ENCODE data around the gene XKR7.

Gene XKR7

DNA sequence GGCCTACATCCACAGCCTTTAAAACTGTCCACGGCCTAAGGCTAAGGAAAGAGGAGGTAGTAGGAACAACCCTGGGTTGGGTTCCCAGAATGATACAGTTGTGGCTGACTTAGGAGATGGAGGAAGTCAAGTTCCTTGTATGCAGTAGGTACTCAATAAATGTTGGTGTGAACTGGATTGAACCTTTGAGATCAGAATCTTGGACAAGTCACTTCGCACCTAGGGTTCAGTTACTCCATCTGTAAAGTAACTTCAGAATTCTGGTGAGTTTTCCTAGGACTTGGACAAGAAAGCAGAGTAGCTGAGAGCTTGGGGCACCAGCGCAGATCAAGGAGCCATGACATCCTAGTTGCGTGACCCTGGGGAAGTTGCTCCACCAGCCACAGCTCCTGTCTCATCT lies 9.1 kb downstream of the XKR7 start:
- no peak for DNase-seq (ENCODE audit: low read depth in 2 of 2)

DNA sequence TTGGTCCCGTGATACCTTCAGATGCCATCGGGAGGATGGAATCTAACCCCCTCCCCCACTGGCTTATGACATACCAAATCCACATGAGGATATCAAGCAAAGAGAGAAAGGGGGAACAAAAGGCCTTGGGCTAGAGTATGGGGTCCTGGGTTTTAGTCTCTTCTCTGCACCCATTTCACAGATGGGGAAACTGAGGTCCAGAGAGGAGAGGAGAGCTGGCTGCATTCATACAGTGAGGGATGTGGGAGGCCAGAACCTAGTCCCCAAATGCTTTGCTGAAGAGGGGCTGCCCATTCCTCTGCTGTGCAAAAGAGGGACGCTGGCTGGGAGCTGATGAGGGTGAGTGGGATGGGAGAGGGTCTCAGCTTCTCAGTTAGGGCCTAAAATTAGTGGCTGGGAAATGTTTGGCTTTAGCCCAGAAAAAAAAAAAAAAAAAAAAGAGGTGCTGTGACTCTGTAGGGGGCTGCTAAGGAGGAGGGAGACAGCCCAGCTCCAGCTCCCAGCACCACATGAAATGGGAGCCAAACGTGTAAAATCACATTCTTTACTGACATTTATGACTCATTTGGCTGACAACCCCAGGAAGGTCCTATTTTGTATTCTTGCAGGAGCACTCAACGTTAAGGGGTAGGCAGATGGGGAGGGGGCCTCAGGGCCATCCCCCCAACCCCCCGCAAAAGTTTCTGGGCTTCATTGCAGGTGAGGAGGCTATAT lies 11.9 kb downstream of the XKR7 start:
- no peak for DNase-seq (ENCODE audit: low read depth in 2 of 2)

- DNase-seq (ENCODE audit: low read depth in 2 of 2): no peak
Observed at GRCh38 chr20:31981784-31982183, 13.8 kb downstream of the XKR7 start.

- DNase-seq (ENCODE audit: low read depth in 2 of 2): no peak
Observed at GRCh38 chr20:31984981-31985471, 17.1 kb downstream of the XKR7 start.

DNA sequence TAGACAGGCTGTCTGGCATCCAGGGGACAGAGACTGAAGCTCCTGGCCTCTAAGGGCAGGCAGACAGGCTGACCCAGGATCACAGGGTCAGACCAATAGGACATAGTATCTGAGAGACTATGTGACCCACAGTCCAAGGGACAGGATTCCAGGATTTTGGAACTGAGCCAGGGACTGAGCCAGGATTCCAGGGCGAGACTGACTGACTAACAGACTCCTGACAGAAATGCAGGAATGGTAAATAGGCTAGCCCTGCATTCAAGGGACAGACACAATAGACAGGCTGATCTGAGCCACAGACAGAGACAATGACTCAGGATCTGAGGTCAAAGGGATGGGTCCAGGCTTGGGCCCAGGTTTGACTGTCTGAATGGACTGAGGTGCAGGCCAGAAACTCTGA lies 19.8 kb downstream of the XKR7 start:
- DNase-seq (ENCODE audit: low read depth in 2 of 2): no peak

DNA sequence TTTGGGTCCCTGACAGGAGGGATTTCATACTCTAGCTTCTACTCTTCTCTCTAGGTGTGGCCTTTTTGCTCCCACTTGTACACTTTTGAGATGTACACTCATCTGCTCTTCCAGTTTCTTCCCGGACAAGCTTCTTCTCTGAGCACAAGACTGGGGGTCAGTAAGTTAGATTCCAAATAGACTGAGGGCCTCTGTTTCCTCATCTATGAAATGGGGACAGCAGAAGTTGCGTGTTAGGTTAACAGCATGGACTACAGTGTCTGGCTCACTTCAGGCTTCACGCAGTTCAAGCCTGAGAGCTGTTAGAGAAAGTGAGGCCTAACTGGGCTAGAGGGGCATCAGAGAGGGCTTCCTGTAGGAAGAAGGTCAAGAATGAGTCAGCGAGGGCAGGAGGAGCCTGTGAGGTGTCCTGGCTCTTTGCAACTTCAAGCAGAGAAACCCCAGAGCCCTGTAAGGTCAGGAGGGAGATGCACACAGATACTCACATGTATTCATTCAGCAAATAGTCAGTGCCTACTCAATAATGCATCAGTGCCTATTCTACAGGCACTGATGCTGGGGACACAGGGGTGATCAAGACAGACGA lies 20.6 kb downstream of the XKR7 start:
- no peak for DNase-seq (ENCODE audit: low read depth in 2 of 2)

DNA sequence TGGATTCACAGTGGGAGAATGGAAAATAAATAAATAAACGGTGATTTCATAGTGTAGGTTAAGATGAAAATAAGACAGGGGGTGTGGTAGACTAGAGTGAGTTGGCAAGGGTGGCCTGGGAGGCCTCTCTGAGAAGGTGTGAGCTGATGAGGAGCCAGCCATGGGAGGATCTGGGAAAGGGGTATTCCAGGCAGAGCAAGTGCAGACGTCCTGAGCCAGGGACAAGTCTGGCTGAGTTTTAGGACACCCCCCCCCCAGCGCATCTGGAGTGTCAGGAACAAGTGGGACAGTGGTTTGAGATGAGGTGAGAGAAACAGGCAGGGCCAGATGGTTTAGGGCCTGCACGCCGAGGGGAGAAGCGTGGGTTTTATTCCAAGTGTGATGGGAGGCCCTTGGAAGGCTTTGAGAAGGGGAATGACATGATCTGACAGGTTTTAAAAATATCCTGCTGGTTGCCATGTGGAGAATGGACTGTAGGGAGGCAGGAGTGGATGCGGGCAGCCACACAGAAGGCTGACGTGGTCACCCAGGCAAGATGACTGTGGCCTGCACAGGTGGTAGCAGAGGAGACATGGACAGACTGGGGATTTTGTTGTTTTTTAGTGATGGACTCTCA lies 21.2 kb downstream of the XKR7 start:
- no peak for DNase-seq (ENCODE audit: low read depth in 2 of 2)

DNA sequence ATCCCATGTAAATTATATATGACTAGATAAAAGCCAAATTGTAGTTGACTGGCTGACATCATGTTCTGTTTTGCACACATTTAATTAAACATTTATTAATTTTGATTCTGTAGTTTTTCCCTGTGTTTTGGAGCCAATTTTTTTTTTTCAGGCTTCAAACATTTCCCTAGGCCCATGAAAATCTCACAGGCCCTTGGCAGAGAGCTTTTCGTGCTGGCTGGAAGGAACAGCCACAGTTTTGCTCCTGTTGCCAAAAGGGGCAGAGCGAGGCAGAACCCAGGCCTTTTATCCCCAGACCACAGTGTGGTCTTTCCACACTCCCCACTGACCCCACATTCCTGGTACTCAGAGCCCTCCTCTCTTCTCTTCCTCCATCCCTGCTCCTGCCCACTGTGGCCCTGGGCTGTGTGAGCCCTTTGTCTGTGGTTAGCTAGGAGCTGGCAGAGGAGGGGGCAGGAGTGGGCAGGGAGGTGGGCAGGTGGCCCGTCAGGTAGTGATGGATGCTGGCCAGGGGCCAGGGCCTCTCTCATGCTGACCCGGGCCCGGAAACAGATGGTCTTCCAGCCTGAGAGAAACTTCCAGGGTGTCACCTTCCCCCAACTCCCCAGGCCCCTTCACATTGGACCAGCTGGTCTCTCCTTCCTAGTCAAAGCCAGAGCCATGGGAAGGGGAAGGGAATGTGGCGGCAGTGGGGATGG lies 22.8 kb downstream of the XKR7 start:
- no peak for DNase-seq (ENCODE audit: low read depth in 2 of 2)

GRCh38 chr20:31991339-31991705 lies 23.4 kb downstream of the XKR7 start:
- DNase-seq (ENCODE audit: low read depth in 2 of 2): no peak

DNA sequence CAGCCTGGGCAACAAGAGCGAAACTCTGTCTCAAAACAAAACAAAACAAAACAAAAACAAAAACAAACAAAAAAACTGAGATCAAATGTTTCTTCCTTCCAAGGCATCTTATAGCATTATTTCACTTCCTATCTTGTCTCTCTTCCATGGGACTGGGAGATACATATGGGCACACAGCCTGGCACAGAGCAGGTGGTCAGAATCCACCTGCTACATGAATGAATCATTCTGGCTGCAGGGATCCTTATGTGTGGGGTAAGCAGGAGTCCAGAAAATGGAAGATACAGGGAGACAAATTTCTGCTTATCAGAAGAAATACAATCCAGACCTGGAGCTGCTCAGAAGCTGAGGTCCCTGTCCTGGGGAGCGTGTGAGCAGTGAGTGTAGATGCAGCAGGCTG lies 24.1 kb downstream of the XKR7 start:
- no peak for DNase-seq (ENCODE audit: low read depth in 2 of 2)

- no peak for DNase-seq (ENCODE audit: low read depth in 2 of 2)
Observed at GRCh38 chr20:31996996-31997395, 29.0 kb downstream of the XKR7 start.

DNA sequence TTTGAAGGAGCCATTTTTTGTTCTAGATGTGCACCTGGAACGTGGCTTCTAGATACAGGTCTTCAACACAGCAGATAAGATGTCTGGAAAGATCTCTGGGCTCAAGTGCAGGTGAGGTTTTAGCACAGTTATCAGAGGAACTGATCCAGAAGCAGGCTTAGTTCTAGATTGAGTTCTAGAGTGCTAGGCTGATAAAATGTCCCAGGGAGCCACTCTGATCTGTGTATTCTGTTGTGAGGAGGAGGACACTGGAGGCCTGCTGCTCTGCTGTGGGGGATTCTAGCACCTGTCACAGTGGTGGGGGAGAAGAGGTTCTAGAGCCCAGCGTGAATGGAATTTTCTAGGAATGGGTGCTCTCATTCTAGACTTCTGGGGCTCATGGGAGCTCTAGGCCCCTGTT lies 30.3 kb downstream of the XKR7 start:
- DNase-seq (ENCODE audit: low read depth in 2 of 2): no peak

GRCh38 chr20:32003325-32003724 lies 35.4 kb downstream of the XKR7 start:
- DNase-seq (ENCODE audit: low read depth in 2 of 2): no peak

- no peak for DNase-seq (ENCODE audit: low read depth in 2 of 2)
Observed at GRCh38 chr20:32004963-32005362, 37.0 kb downstream of the XKR7 start.

DNA sequence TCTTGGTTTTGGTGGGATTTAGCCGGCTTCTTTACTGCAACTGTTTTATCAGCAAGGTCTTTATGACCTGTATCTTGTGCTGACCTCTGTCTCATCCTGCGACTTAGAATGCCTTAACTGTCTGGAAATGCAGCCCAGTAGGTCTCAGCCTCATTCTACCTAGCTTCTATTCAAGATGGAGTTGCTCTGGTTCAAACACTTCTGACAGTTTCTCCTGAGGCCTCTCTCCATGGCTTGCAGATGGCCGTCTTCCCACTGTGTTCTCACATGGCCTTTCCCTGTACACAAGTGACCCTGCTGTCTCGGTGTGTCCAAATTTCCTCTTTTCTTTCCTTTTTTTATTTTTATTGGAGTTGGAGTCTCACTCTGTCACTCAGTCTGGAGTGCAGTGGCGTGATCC lies 38.1 kb downstream of the XKR7 start:
- no peak for DNase-seq (ENCODE audit: low read depth in 2 of 2)

GRCh38 chr20:32006841-32007786 lies 39.2 kb downstream of the XKR7 start:
- DNase-seq (ENCODE audit: low read depth in 2 of 2): no peak

DNA sequence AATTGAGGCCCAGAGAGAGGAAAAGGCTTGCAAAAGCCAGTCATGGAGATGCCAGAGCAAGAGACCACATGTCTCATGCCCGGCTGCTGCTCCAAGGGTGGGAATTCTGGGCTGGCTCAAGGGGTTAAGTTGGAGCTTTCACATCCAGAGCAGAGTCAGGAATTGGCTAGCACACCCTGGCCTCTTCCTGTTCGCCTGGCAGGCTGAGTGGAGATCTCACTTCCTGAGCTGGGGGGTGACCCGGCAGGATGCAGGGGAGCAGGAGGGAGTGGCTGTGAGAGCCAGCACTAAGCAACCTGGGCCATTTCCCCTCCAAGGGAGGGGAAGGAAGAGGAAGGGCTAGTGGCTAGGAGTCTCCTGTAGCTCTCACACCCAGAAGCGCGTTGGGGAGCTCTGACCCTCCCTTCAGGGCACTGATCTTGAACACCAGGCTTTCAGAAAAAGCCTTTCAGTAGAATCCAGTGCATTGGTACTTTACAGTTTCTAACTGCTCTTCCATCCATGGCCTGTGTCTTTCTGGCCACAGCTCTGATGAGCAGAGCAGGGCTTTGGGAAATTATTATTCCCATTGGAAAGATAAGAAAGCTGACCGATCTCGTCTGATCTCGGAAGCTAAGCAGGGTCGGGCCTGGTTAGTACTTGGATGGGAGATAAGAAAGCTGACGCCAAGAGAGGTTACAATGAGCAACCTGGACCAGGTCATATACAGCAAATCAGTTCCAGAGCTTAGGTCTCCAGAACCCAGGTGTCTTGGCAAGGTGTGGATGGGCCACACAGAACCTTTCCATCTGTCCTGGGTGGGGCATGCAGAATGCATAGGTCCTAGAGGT lies 40.1 kb downstream of the XKR7 start:
- DNase-seq (ENCODE audit: low read depth in 2 of 2): no peak

DNA sequence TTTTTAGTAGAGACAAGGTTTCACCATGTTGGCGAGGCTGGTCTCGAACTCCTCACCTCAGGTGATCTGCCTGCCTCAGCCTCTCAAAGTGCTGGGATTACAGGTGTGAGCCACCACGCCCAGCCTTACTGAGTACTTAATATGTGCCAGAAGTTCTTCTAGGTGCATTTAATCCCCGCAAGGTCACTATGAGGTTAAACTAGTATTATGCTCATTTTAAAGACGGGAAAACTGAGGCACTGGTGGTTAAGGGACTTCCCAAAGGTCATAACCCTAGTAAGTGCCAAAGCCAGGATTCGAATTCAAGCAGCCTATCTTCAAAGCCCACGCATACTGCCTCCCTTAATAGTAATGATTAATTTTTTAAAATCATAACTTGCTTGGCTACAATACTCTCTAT lies 41.6 kb downstream of the XKR7 start:
- DNase-seq (ENCODE audit: low read depth in 2 of 2): no peak

DNA sequence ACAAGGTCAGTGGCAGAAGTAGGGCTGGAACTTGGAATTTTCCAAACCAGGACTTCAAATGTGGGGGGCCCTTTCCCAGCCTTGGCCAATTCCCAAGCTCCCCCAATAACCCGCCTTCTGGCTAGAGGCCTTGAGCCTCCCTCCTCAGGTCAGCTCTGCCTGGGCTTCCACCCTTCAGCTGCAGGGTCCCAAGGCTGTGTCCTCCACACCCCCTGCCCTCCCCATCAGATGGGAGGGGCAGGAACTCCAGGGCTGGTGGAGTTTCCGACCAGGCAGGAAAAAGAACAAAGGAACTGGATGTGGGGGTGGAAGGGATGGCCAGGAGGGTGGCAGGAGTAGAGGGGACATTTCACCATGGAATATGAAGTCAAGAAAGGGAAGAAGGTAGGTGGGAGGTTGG lies 42.1 kb downstream of the XKR7 start, which contains the start of gene CCM2L:
CCM2L (plus strand) TSS at position 338 of the 400 bp plus-strand sequence; CDS start at position 355, 17 bp downstream.
- DNase-seq (ENCODE audit: low read depth in 2 of 2): no peak

- DNase-seq (ENCODE audit: low read depth in 2 of 2): no peak
Observed at GRCh38 chr20:32010666-32011065, 42.7 kb downstream of the XKR7 start.

All from stimulated activated CD4-positive, alpha-beta T cell treated with anti-CD3 and anti-CD28 coated beads, Interleukin-12 subunit alpha, Interleukin-12 subunit beta, amount 100 ng/mL, for 24 hours (primary cell).